Esophagus squamous epithelium (tissue), 4 donors: ENCODE data around the gene ITCH.

Source experiments
- CTCF ChIP-seq, 6 experiments: fragments of 450-650 bp in 4 of 6; fragments of 200-600 bp in 2 of 6; sonication (generic) in 2 of 6; IDR thresholded peaks; one replicate each; pipeline ENCODE4 v1.5.1; 2016 to 2019; ENCODE audit warnings: antibody characterized with exemption in 6 of 6, mild to moderate bottlenecking in 4 of 6, moderate library complexity in 4 of 6
- POLR2A ChIP-seq, 4 donors: fragments of 450-650 bp; IDR thresholded peaks; one replicate each; pipeline ENCODE4 v1.6.1; 2017; ENCODE audit warnings: antibody characterized with exemption in 4 of 4, mild to moderate bottlenecking in 4 of 4, moderate library complexity in 3 of 4

DNA sequence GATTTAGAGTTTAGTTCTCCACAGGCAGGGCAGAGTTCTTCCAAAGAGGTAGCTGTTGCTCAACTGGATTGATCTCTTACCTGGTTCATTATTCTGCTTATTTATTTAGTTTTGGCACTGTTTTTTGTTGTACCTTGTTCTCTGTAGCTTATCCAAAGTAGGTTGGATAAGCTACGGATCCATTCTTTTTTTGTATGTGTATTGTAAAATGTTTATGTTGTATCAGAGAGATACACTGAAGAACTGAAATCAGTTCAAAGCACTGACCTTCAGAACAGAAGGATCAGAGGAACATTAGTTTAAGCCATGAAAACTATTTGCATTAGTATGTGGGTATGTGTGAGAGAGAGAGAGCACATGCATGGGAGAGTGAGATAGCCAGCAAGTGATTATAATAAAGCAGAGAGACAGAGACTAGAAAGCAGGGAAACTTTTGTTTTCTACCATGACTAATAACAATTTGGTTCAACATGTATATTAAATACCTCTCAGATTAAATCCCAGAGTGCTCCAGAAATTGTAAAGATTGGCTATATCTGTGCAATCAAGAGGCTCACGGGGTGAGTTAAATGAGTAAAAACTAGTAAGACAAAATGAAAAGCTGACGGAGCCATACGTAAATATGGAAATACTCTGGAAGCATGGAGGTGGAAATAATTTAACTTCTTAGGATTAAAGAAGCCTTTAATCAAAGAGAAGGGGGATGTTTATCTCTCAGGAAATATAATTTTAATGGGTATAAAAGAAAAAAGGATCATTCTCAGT is 40.2 kb downstream of the ITCH start:
- TF ChIP-seq CTCF (IDR thresholded peaks at IDR 0.05) (no peak), POLR2A (IDR thresholded peaks at IDR 0.05) (no peak)
